ENCODE measurements around the gene MEF2A. TPM values are rescaled to one million over a fixed set of nuclear protein-coding genes. Genes with fewer than 3 reads are reported as not detected.

Gene MEF2A
- total RNA-seq, 1 experiment from 2014 or later = 19.6 TPM

- ChIA-PET CTCF (no interaction called here), POLR2A (no interaction called here)
- intact Hi-C loops (cut with micrococcal nuclease; ENCODE audit: unreplicated experiment) = no loop called here
These were observed 7.7 kb upstream of the MEF2A start for GRCh38 chr15:99558084-99558483.

GRCh38 chr15:99558571-99558970 is 7.2 kb upstream of the MEF2A start:
- H3K4me3 Mint-ChIP-seq (ENCODE audit: unreplicated experiment) = no peak overlapping the region
- no peaks in the 10 kb centered on the region for H3K36me3 Mint-ChIP-seq (ENCODE audit: insufficient read depth, unreplicated experiment)
- TF ChIP-seq CTCF (IDR thresholded peaks at IDR 0.05; ENCODE audit: insufficient read depth in 1 of 2, low read depth in 1 of 2, low read length in 1 of 2, severe bottlenecking in 1 of 2, unreplicated experiment in 1 of 2) = no peak
- H3K36me3 ChIP-seq (ENCODE audit: control insufficient read depth, insufficient read depth, low read length) = no peaks in the 10 kb centered on the region
- ChIA-PET CTCF (no interaction called here), POLR2A (no interaction called here)
- H3K27me3 Mint-ChIP-seq (ENCODE audit: insufficient read depth, unreplicated experiment) = peaks cover 10% of the 10 kb centered on the region
- H3K27ac Mint-ChIP-seq (ENCODE audit: unreplicated experiment) = no peak overlapping the region
- H3K4me1 ChIP-seq = no peaks in the 10 kb centered on the region
- no peaks in the 10 kb centered on the region for H3K9me3 ChIP-seq
- no peak overlapping the region for H3K4me3 ChIP-seq (ENCODE audit: low read depth, low read length)
- intact Hi-C loops (cut with micrococcal nuclease; ENCODE audit: unreplicated experiment) = no loop called here
- DNase-seq = no peak
- H3K4me1 Mint-ChIP-seq (ENCODE audit: low read depth, unreplicated experiment) = no peaks in the 10 kb centered on the region
- BruUV-seq (replicated peaks) = no TSS peak
- no peaks in the 10 kb centered on the region for H3K27me3 ChIP-seq (replicated peaks; ENCODE audit: control insufficient read depth, insufficient read depth, low read length)
- no peaks in the 10 kb centered on the region for H3K9me3 Mint-ChIP-seq (ENCODE audit: unreplicated experiment)

More at GRCh38 chr15:99558084-99558483, 7.7 kb upstream of the MEF2A start:
- peaks cover 10% of the 10 kb centered on the region for H3K27me3 Mint-ChIP-seq (ENCODE audit: insufficient read depth, unreplicated experiment)
- Histone ChIP-seq H3K9me3 (no peaks in the 10 kb centered on the region), H3K4me3 (ENCODE audit: low read depth, low read length) (no peak overlapping the region), H3K36me3 (ENCODE audit: control insufficient read depth, insufficient read depth, low read length) (no peaks in the 10 kb centered on the region), H3K4me1 (no peaks in the 10 kb centered on the region), H3K27me3 (replicated peaks; ENCODE audit: control insufficient read depth, insufficient read depth, low read length) (no peaks in the 10 kb centered on the region)
- no peaks in the 10 kb centered on the region for H3K9me3 Mint-ChIP-seq (ENCODE audit: unreplicated experiment)
- H3K27ac Mint-ChIP-seq (ENCODE audit: unreplicated experiment) = no peak overlapping the region
- no peak overlapping the region for H3K4me3 Mint-ChIP-seq (ENCODE audit: unreplicated experiment)
- no peaks in the 10 kb centered on the region for H3K36me3 Mint-ChIP-seq (ENCODE audit: insufficient read depth, unreplicated experiment)
- no peak for TF ChIP-seq CTCF (IDR thresholded peaks at IDR 0.05; ENCODE audit: insufficient read depth in 1 of 2, low read depth in 1 of 2, low read length in 1 of 2, severe bottlenecking in 1 of 2, unreplicated experiment in 1 of 2)
- no peaks in the 10 kb centered on the region for H3K4me1 Mint-ChIP-seq (ENCODE audit: low read depth, unreplicated experiment)
- no peak for DNase-seq
- BruUV-seq (replicated peaks) = no TSS peak

- peaks cover 8% of the 10 kb centered on the region for H3K27me3 Mint-ChIP-seq (ENCODE audit: insufficient read depth, unreplicated experiment)
- no peak overlapping the region for H3K4me3 Mint-ChIP-seq (ENCODE audit: unreplicated experiment)
- H3K27ac Mint-ChIP-seq (ENCODE audit: unreplicated experiment) = no peak overlapping the region
- DNase-seq = no peak
- no peaks in the 10 kb centered on the region for H3K36me3 Mint-ChIP-seq (ENCODE audit: insufficient read depth, unreplicated experiment)
- H3K9me3 ChIP-seq = no peaks in the 10 kb centered on the region
- no peak for TF ChIP-seq CTCF (IDR thresholded peaks at IDR 0.05; ENCODE audit: insufficient read depth in 1 of 2, low read depth in 1 of 2, low read length in 1 of 2, severe bottlenecking in 1 of 2, unreplicated experiment in 1 of 2)
- no TSS peak for BruUV-seq (replicated peaks)
- CTCF ChIA-PET = no interaction called here
- H3K4me1 Mint-ChIP-seq (ENCODE audit: low read depth, unreplicated experiment) = no peaks in the 10 kb centered on the region
- no peaks in the 10 kb centered on the region for H3K9me3 Mint-ChIP-seq (ENCODE audit: unreplicated experiment)
- no peaks in the 10 kb centered on the region for H3K4me1 ChIP-seq
- POLR2A ChIA-PET = no interaction called here
- H3K4me3 ChIP-seq (ENCODE audit: low read depth, low read length) = no peak overlapping the region
- no peaks in the 10 kb centered on the region for H3K27me3 ChIP-seq (replicated peaks; ENCODE audit: control insufficient read depth, insufficient read depth, low read length)
- intact Hi-C loops (cut with micrococcal nuclease; ENCODE audit: unreplicated experiment) = no loop called here
- no peaks in the 10 kb centered on the region for H3K36me3 ChIP-seq (ENCODE audit: control insufficient read depth, insufficient read depth, low read length)
These were observed 4.1 kb upstream of the MEF2A start for GRCh38 chr15:99561476-99562230.

Data from Caco-2 (cell line).